LNCaP clone FGC (cell line): ENCODE data around the gene MUC5AC.

Experiments
- DNase-seq: peaks from one replicate; pipeline ENCODE4 v3.0.0-alpha.2; 2011; ENCODE audit warnings: low read depth
- H3K4me3 ChIP-seq: 2 replicates; pipeline ENCODE4 v1.5.1; 2011; ENCODE audit warnings: mild to moderate bottlenecking, low read depth, low read length, control low read depth
- CTCF ChIP-seq: IDR thresholded peaks from 2 replicates; pipeline ENCODE4 v1.5.1; 2012; ENCODE audit warnings: mild to moderate bottlenecking; ENCODE audit not compliant: control insufficient read depth, insufficient read depth; ENCODE audit errors: extremely low read depth

Gene MUC5AC

GRCh38 chr11:1217151-1217550 lies 59.4 kb downstream of the MUC5AC start:
- DNase-seq: no peak
- H3K4me3 ChIP-seq: no peak overlapping the region
- TF ChIP-seq CTCF: no peak

- TF ChIP-seq CTCF: no peak
- H3K4me3 ChIP-seq: no peak overlapping the region
- DNase-seq: no peak
These were observed 60.6 kb downstream of the MUC5AC start for GRCh38 chr11:1218256-1218787.

GRCh38 chr11:1218788-1219445 lies 61.2 kb downstream of the MUC5AC start:
- DNase-seq: no peak
- no peak for TF ChIP-seq CTCF
- no peak overlapping the region for H3K4me3 ChIP-seq

- no peak for DNase-seq
- TF ChIP-seq CTCF: no peak
- H3K4me3 ChIP-seq: no peak overlapping the region
These were observed 61.7 kb downstream of the MUC5AC start for GRCh38 chr11:1219446-1219833.

GRCh38 chr11:1219834-1220815 lies 62.4 kb downstream of the MUC5AC start:
- TF ChIP-seq CTCF: no peak
- DNase-seq: no peak

GRCh38 chr11:1220941-1221721 lies 63.4 kb downstream of the MUC5AC start:
- no peak for TF ChIP-seq CTCF
- no peak overlapping the region for H3K4me3 ChIP-seq
- DNase-seq: no peak

More at GRCh38 chr11:1219834-1220815, 62.4 kb downstream of the MUC5AC start:
- no peak overlapping the region for H3K4me3 ChIP-seq
